Measurements from ENCODE around the gene TUBA1B. TPM values are rescaled to one million over a fixed set of nuclear protein-coding genes. Genes with fewer than 3 reads are reported as not detected.

The TUBA1B gene
- total and polyA plus RNA-seq, 2 of the 13 experiments (the other 11 are each of a cell fraction or from before 2014, with no cell fraction given): 1,275 to 1,353 TPM

DNA sequence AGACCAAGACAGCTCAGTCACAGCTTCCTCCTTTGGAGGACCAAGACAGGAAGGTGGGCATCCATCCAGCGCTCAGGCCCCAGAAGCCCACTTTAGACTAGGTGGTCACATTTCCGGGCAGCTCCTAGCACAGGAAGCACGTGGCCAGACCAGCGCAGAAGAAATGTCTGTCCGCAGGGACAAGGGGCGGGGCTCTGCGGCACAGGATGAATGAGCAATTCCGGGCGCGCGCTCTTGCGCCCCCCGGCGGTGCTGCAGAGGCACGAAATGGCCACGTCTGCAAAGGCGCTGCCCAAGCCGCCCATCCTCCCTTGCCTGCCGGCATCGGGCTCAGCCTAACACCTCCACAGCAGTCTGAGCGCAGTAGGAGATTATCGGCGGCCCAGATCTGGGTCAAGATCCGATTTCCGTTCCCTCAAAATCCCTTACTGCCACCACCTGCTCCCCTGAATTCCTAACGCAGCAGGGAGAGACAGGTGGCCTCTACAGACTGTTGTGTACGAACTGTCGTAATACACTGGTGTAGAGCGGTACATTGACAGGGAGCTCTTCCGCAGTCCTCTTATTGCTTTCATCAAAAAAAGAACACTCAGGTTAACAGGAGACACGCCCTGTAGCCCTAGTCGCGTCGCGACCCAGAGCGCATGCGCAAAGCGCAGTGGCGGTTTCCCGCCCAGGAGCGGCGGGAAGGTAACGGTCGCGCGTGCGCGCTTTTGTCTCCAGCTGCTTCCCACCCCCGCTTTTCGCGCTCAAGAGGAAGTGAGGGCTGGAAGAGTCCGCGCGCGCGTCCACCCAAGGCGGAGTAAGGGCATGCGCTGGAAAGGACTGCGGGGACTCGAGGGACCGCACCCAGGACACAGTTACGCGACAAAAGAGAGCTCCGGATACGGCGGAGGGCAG, 794 bp downstream of the TUBA1B start (continued):
- TF ChIP-seq LRRFIP1 (CRISPR knock-in tag; conservative IDR thresholded peaks at IDR 0.05): no peak
- TF ChIP-seq, protein P1, sequence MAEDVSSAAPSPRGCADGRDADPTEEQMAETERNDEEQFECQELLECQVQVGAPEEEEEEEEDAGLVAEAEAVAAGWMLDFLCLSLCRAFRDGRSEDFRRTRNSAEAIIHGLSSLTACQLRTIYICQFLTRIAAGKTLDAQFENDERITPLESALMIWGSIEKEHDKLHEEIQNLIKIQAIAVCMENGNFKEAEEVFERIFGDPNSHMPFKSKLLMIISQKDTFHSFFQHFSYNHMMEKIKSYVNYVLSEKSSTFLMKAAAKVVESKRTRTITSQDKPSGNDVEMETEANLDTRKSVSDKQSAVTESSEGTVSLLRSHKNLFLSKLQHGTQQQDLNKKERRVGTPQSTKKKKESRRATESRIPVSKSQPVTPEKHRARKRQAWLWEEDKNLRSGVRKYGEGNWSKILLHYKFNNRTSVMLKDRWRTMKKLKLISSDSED (CRISPR knock-in tag; IDR thresholded peaks at IDR 0.05): no peak
- peak; percentile 35; the same call in 1 of the 2 replicates for TF ChIP-seq ZBTB43 (CRISPR knock-in tag; conservative IDR thresholded peaks at IDR 0.05)
- peak; percentile 83; the same call in 1 of the 2 replicates for TF ChIP-seq POGK (CRISPR knock-in tag; conservative IDR thresholded peaks at IDR 0.05)
- TF ChIP-seq ZNF407 (CRISPR knock-in tag; IDR thresholded peaks at IDR 0.05; ENCODE audit: not compliant biosample characterization): peak; percentile 95
- no peak for TF ChIP-seq ZFP1 (CRISPR knock-in tag; IDR thresholded peaks at IDR 0.05)
- peak; percentile 56; the same call in 1 of the 2 replicates for TF ChIP-seq ZNF530 (CRISPR knock-in tag; IDR thresholded peaks at IDR 0.05; ENCODE audit: low read depth)
